Parietal lobe (tissue), 2 donors: ENCODE data around the gene IL31. TPM values are rescaled to one million over a fixed set of nuclear protein-coding genes. Genes with fewer than 3 reads are reported as not detected.

ENCODE experiments used
- small RNA-seq: library from RNA; depleted of rRNA; stranded (forward); fragments of <200 nt; gene quantifications from one replicate; pipeline ENCODE3, GENCODE V24; 2014; ENCODE audit warnings: low replicate concordance
- total RNA-seq: library from RNA; depleted of rRNA; stranded (reverse); fragments of >200 nt; gene quantifications from one replicate; pipeline ENCODE4 v1.2.3, GENCODE V29; 2014

IL31 gene
- not detected for total RNA-seq

GRCh38 chr12:122174155-122174845, at the start of gene IL31:
Gene IL31, minus strand, starts transcription at chr12:122174221. Its CDS starts 49 bp downstream, at chr12:122174172.

GRCh38 chr12:122203301-122204166, 29.5 kb upstream of the IL31 start, which contains the start of gene B3GNT4:
Gene B3GNT4, plus strand, starts transcription at chr12:122203709. Its CDS starts 910 bp downstream, at chr12:122204619.

GRCh38 chr12:122182887-122183587, 9.0 kb upstream of the IL31 start, which contains the start of gene LRRC43:
Gene LRRC43, plus strand, starts transcription at chr12:122183123. Its CDS starts 22 bp downstream, at chr12:122183145.

Small RNA genes lying within 50 kb of the gene (small RNA-seq; reads per million reads assigned to genes)
- gene DIABLO: 0.21 reads per million

Other genes with a start within 250 kb of the IL31 start
- gene BCL7A, start 152.3 kb downstream of the IL31 start, total RNA-seq: 82.6 TPM
- gene MLXIP, start 95.5 kb downstream of the IL31 start, total RNA-seq: 26.3 TPM
- gene LRRC43, start 8.9 kb upstream of the IL31 start, total RNA-seq: not detected
- 18.2 TPM for gene B3GNT4, start 29.5 kb upstream of the IL31 start, total RNA-seq
- gene DIABLO, start 51.8 kb upstream of the IL31 start, total RNA-seq: 52.0 TPM
- 22.5 TPM for gene VPS33A, start 92.3 kb upstream of the IL31 start, total RNA-seq
- gene CLIP1, start 248.4 kb upstream of the IL31 start, total RNA-seq: 146 TPM